SK-N-SH (cell line): ENCODE measurements around the gene DES. TPM values are rescaled to one million over a fixed set of nuclear protein-coding genes. Genes with fewer than 3 reads are reported as not detected.

Experiments used
- CTCF ChIA-PET: fragments of 300-600, 350-600 bp; formaldehyde crosslinking; extraction: SDS; loops from one replicate; lab custom pipeline; 2021; lab: Yijun Ruan, JAX
- POLR2A ChIA-PET: fragments of 350-600 bp; sonication (Branson Sonifier 250); formaldehyde crosslinking; extraction: SDS; loops from one replicate; lab custom pipeline; 2020; ENCODE audit warnings: antibody characterized with exemption, inconsistent platforms; lab: Yijun Ruan, JAX
- DNase-seq: peaks from one replicate; pipeline ENCODE4 v3.0.0; 2012
- H2AFZ ChIP-seq: fragments of 200-600 bp; sonication (generic); 2 replicates; pipeline ENCODE4 v1.8.1; 2016; ENCODE audit warnings: antibody characterized with exemption, mild to moderate bottlenecking, low read depth
- H3F3A ChIP-seq: fragments of 200-600 bp; sonication (generic); replicated peaks from 2 replicates; pipeline ENCODE3; 2016; ENCODE audit warnings: antibody characterized with exemption, mild to moderate bottlenecking; ENCODE audit not compliant: insufficient read depth
- H3K27ac ChIP-seq, 2 experiments: fragments of 200-500 bp in 1 of 2; fragments of 200-600 bp in 1 of 2; sonication (Bioruptor generic) in 1 of 2; sonication (generic), shearing (Covaris generic) in 1 of 2; 2 replicates each; pipeline versions ENCODE4 v1.5.1 to v1.6.1; 2014 to 2016; ENCODE audit warnings: low read depth in 2 of 2, inconsistent platforms in 1 of 2, low read length in 1 of 2, mild to moderate bottlenecking in 1 of 2, mixed read lengths in 1 of 2
- H3K27me3 ChIP-seq: fragments of 200-600 bp; sonication (generic), shearing (Covaris generic); 2 replicates; pipeline ENCODE4 v1.6.1; 2016; ENCODE audit warnings: mixed run types; ENCODE audit not compliant: insufficient read depth
- H3K36me3 ChIP-seq, 2 experiments: fragments of 200-500 bp in 1 of 2; fragments of 200-600 bp in 1 of 2; sonication (Bioruptor generic) in 1 of 2; sonication (generic) in 1 of 2; replicated peaks in 1 of 2; 2 replicates each; pipeline versions ENCODE3 to v1.5.1; 2014 to 2016; ENCODE audit warnings: low read length in 1 of 2, mild to moderate bottlenecking in 1 of 2; ENCODE audit not compliant: insufficient read depth in 2 of 2, control insufficient read depth in 1 of 2
- H3K4me1 ChIP-seq, 2 experiments: fragments of 200-500 bp in 1 of 2; fragments of 200-600 bp in 1 of 2; sonication (Bioruptor generic) in 1 of 2; sonication (generic), shearing (Covaris generic) in 1 of 2; 2 replicates each; pipeline versions ENCODE4 v1.5.1 to v1.6.1; 2014 to 2016; ENCODE audit warnings: low read depth in 1 of 2, low read length in 1 of 2, mixed run types in 1 of 2; ENCODE audit not compliant: insufficient read depth in 2 of 2, control insufficient read depth in 1 of 2
- H3K4me2 ChIP-seq: fragments of 200-600 bp; sonication (generic), shearing (Covaris generic); 2 replicates; pipeline ENCODE4 v1.6.1; 2017; ENCODE audit warnings: mixed run types
- H3K4me3 ChIP-seq, 2 experiments: fragments of 200-500 bp in 1 of 2; fragments of 200-600 bp in 1 of 2; sonication (Bioruptor generic) in 1 of 2; sonication (generic), shearing (Covaris generic) in 1 of 2; 2 replicates each; pipeline versions ENCODE4 v1.5.1 to v1.8.1; 2014 to 2016; ENCODE audit warnings: low read depth in 2 of 2, inconsistent platforms in 1 of 2, low read length in 1 of 2, mild to moderate bottlenecking in 1 of 2, mixed read lengths in 1 of 2, moderate library complexity in 1 of 2
- H3K79me2 ChIP-seq: fragments of 200-600 bp; sonication (generic); 2 replicates; pipeline ENCODE4 v1.8.1; 2017; ENCODE audit warnings: mild to moderate bottlenecking; ENCODE audit not compliant: insufficient read depth
- H3K9ac ChIP-seq: fragments of 200-600 bp; sonication (generic); 2 replicates; pipeline ENCODE4 v1.6.1; 2017; ENCODE audit warnings: mixed run types
- H3K9me2 ChIP-seq: fragments of 200-600 bp; sonication (generic); 2 replicates; pipeline ENCODE4 v1.6.1; 2017; ENCODE audit warnings: mixed run types
- H3K9me3 ChIP-seq: fragments of 200-600 bp; sonication (generic); 2 replicates; pipeline ENCODE4 v1.6.1; 2017; ENCODE audit warnings: mixed run types, mild to moderate bottlenecking, moderate library complexity
- H4K20me1 ChIP-seq: fragments of 200-600 bp; sonication (generic); 2 replicates; pipeline ENCODE4 v1.6.1; 2017; ENCODE audit warnings: mild to moderate bottlenecking, mixed run types; ENCODE audit not compliant: insufficient read depth
- CHD2 ChIP-seq: fragments of 150-350 bp; IDR thresholded peaks from 2 replicates; pipeline ENCODE4 v1.6.1; 2018; ENCODE audit warnings: low read length; ENCODE audit not compliant: partially characterized antibody
- EZH2phosphoT487 ChIP-seq: fragments of 200-600 bp; sonication (generic); IDR thresholded peaks from 2 replicates; pipeline ENCODE4 v1.6.1; 2017; ENCODE audit warnings: low read depth, mixed run types, mild to moderate bottlenecking, antibody characterized with exemption, moderate library complexity, borderline replicate concordance
- FOXJ3 ChIP-seq: sonication (generic); formaldehyde crosslinking; IDR thresholded peaks from 2 replicates; pipeline ENCODE4 v1.5.1; 2020; ENCODE audit warnings: mild to moderate bottlenecking, missing genetic modification reagents
- FOXM1 ChIP-seq: IDR thresholded peaks from 2 replicates; pipeline ENCODE4 v1.4.0; 2012; ENCODE audit warnings: low read depth, mild to moderate bottlenecking
- GATA2 ChIP-seq: sonication (generic); formaldehyde crosslinking; IDR thresholded peaks from 2 replicates; pipeline ENCODE4 v1.5.0; 2020; ENCODE audit warnings: mild to moderate bottlenecking, missing genetic modification reagents
- JUND ChIP-seq: IDR thresholded peaks from 2 replicates; pipeline ENCODE4 v1.4.0; 2012
- NFIC ChIP-seq: IDR thresholded peaks from 2 replicates; pipeline ENCODE4 v1.4.0; 2012; ENCODE audit warnings: borderline replicate concordance
- POLR2AphosphoS5 ChIP-seq: IDR thresholded peaks from 2 replicates; pipeline ENCODE4 v1.6.1; 2012; ENCODE audit warnings: low read depth, low read length
- RFX5 ChIP-seq: IDR thresholded peaks from 2 replicates; pipeline ENCODE4 v1.6.1; 2012; ENCODE audit warnings: mild to moderate bottlenecking, improper control_type of control experiment, low read length
- RXRA ChIP-seq: IDR thresholded peaks from 2 replicates; pipeline ENCODE4 v1.4.0; 2012; ENCODE audit warnings: low read depth, mild to moderate bottlenecking, borderline replicate concordance
- SIN3A ChIP-seq: IDR thresholded peaks from 2 replicates; pipeline ENCODE4 v1.6.1; 2012; ENCODE audit warnings: low read depth, mild to moderate bottlenecking, low read length, moderate library complexity, borderline replicate concordance
- TAF1 ChIP-seq: IDR thresholded peaks from 2 replicates; pipeline ENCODE4 v1.6.1; 2012; ENCODE audit warnings: low read depth, mild to moderate bottlenecking, low read length, moderate library complexity, borderline replicate concordance
- TCF12 ChIP-seq: IDR thresholded peaks from 2 replicates; pipeline ENCODE4 v1.4.0; 2012
- YY1 ChIP-seq: IDR thresholded peaks from 2 replicates; pipeline ENCODE4 v1.4.0; 2012; ENCODE audit warnings: low read depth, mild to moderate bottlenecking
- WGBS: methylation state at CpG from one replicate; pipeline ENCODE4 v1.1.6; 2017; ENCODE audit warnings: low lambda C conversion rate; 5-methylcytosine and 5-hydroxymethylcytosine counted together
- polyA plus RNA-seq, 3 experiments: library from polyadenylated mRNA; depleted of rRNA; stranded (reverse); fragments of >200 nt; gene quantifications; 2 replicates each; pipeline ENCODE4 v1.2.3, GENCODE V29; 2012
- TF ChIP-seq, protein P1 (sequence below): IDR thresholded peaks from 2 replicates; pipeline ENCODE4 v1.4.0; 2012; ENCODE audit warnings: low read depth, borderline replicate concordance
- TF ChIP-seq, protein P2 (sequence below): fragments of 150-350 bp; IDR thresholded peaks from 2 replicates; pipeline ENCODE4 v1.6.1; 2016; ENCODE audit warnings: mild to moderate bottlenecking, low read depth, low read length
- TF ChIP-seq, protein P3 (sequence below): IDR thresholded peaks from 2 replicates; pipeline ENCODE4; 2012
- TF ChIP-seq, protein P4 (sequence below): IDR thresholded peaks from 2 replicates; pipeline ENCODE4 v1.4.0; 2012; ENCODE audit warnings: low read depth
- TF ChIP-seq, protein P5 (sequence below): fragments of 150-350 bp; IDR thresholded peaks from 2 replicates; pipeline ENCODE4 v1.6.1; 2017; ENCODE audit warnings: antibody characterized with exemption, low read length, low read depth, borderline replicate concordance

DES gene
- polyA plus RNA-seq, 1 of the 3 experiments (the other 2 are of a cell fraction), result 0.21 TPM

DNA sequence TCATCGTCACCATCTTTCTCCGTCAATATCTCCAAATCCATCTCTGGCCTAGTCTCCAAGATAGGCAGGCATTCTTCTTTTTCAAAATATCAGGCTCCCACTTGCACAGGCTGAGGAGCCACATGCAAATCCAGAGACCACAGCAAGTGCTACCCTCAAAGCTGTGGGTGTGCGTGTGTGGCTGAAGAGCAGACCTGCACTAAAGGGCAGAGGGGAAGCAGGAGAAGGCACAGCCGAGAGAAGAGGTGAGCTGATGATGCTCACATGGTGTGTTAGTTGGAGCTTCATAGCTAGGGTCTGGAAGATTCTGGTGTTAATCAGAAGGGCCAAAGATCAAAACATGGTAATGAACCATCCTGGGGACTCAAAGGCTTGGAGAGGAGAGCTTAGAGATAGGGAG lies 20.3 kb downstream of the DES start:
- H3K9me3 ChIP-seq, result no peaks in the 10 kb centered on the region
- no peak overlapping the region for H3K4me2 ChIP-seq
- H3K4me3 ChIP-seq, result no peak overlapping the region
- CTCF ChIA-PET, result interaction anchor here (0.6 to 12.5 kb wide), 6 partner anchors 17 to 122 kb away, joined by 3 to 95 read pairs (median 6); no protein-coding TSS in a partner anchor
- peaks cover 17 to 19% of the 10 kb centered on the region in 2 experiments for H3K4me1 ChIP-seq
- H3K27ac ChIP-seq, result no peak overlapping the region
- no peak for DNase-seq
- H3K36me3 ChIP-seq, result peaks cover 0 to 4% of the 10 kb centered on the region in 2 experiments
- POLR2A ChIA-PET, result no interaction called here
- no peaks in the 10 kb centered on the region for H3K27me3 ChIP-seq
- no peak overlapping the region for H2AFZ ChIP-seq
- no peak overlapping the region for H3K9ac ChIP-seq
- TF ChIP-seq EZH2phosphoT487 (no peak), CHD2 (no peak), FOXM1 (no peak), YY1 (no peak), RFX5 (no peak), NFIC (no peak), TAF1 (no peak), GATA2 (CRISPR knock-in tag) (no peak), SIN3A (no peak), RXRA (no peak), POLR2AphosphoS5 (no peak), JUND (no peak), TCF12 (no peak), FOXJ3 (no peak)
- TF ChIP-seq, protein P1, sequence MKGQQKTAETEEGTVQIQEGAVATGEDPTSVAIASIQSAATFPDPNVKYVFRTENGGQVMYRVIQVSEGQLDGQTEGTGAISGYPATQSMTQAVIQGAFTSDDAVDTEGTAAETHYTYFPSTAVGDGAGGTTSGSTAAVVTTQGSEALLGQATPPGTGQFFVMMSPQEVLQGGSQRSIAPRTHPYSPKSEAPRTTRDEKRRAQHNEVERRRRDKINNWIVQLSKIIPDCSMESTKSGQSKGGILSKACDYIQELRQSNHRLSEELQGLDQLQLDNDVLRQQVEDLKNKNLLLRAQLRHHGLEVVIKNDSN, result no peak
- TF ChIP-seq, protein P2, sequence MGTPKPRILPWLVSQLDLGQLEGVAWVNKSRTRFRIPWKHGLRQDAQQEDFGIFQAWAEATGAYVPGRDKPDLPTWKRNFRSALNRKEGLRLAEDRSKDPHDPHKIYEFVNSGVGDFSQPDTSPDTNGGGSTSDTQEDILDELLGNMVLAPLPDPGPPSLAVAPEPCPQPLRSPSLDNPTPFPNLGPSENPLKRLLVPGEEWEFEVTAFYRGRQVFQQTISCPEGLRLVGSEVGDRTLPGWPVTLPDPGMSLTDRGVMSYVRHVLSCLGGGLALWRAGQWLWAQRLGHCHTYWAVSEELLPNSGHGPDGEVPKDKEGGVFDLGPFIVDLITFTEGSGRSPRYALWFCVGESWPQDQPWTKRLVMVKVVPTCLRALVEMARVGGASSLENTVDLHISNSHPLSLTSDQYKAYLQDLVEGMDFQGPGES, result no peak
- TF ChIP-seq, protein P3, sequence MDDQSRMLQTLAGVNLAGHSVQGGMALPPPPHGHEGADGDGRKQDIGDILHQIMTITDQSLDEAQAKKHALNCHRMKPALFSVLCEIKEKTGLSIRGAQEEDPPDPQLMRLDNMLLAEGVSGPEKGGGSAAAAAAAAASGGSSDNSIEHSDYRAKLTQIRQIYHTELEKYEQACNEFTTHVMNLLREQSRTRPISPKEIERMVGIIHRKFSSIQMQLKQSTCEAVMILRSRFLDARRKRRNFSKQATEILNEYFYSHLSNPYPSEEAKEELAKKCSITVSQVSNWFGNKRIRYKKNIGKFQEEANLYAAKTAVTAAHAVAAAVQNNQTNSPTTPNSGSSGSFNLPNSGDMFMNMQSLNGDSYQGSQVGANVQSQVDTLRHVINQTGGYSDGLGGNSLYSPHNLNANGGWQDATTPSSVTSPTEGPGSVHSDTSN, result no peak
- TF ChIP-seq, protein P4, sequence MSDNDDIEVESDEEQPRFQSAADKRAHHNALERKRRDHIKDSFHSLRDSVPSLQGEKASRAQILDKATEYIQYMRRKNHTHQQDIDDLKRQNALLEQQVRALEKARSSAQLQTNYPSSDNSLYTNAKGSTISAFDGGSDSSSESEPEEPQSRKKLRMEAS, result no peak
- TF ChIP-seq, protein P5, sequence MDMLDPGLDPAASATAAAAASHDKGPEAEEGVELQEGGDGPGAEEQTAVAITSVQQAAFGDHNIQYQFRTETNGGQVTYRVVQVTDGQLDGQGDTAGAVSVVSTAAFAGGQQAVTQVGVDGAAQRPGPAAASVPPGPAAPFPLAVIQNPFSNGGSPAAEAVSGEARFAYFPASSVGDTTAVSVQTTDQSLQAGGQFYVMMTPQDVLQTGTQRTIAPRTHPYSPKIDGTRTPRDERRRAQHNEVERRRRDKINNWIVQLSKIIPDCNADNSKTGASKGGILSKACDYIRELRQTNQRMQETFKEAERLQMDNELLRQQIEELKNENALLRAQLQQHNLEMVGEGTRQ, result no peak
- WGBS, result 86% methylated on average over 4 of the region's 4 CpGs
- H4K20me1 ChIP-seq, result no peaks in the 10 kb centered on the region
- peaks cover 11% of the 10 kb centered on the region; the same call in 1 of the 2 replicates for H3K79me2 ChIP-seq
- no peaks in the 10 kb centered on the region for H3K9me2 ChIP-seq
- H3F3A ChIP-seq, result no peaks in the 10 kb centered on the region
